ENCODE measurements around the gene VDAC2.

DNA sequence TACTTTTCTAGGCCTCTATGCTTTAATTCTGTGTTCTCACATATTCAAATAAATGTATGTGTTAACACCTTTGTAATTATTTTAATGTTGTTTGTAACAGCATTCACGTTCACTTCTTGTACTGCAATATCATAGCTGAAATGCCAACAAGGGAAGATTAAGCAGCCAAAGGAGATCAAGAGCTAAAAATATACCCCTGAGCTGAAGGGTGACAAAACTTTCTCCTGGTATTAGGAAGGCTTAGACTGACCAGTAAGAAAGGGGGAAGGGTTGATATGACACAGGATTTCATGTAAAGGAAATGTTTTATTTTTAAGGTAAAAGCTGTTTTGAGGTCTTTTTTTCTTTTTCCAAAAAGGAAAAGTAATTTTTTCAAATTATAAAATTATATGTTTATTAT is 40.4 kb upstream of the VDAC2 start:
- TF ChIP-seq, protein P1, sequence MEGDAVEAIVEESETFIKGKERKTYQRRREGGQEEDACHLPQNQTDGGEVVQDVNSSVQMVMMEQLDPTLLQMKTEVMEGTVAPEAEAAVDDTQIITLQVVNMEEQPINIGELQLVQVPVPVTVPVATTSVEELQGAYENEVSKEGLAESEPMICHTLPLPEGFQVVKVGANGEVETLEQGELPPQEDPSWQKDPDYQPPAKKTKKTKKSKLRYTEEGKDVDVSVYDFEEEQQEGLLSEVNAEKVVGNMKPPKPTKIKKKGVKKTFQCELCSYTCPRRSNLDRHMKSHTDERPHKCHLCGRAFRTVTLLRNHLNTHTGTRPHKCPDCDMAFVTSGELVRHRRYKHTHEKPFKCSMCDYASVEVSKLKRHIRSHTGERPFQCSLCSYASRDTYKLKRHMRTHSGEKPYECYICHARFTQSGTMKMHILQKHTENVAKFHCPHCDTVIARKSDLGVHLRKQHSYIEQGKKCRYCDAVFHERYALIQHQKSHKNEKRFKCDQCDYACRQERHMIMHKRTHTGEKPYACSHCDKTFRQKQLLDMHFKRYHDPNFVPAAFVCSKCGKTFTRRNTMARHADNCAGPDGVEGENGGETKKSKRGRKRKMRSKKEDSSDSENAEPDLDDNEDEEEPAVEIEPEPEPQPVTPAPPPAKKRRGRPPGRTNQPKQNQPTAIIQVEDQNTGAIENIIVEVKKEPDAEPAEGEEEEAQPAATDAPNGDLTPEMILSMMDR (conservative IDR thresholded peaks at IDR 0.05; ENCODE audit: low read depth in 2 of 2): no peak
- TF ChIP-seq JUNB (IDR thresholded peaks at IDR 0.05; ENCODE audit: unreplicated experiment): no peak

Measured in GM23338 (cell line).